ENCODE measurements around the gene NETO2. TPM values are rescaled to one million over a fixed set of nuclear protein-coding genes. Genes with fewer than 3 reads are reported as not detected.

NETO2 gene
- total and polyA plus RNA-seq, 2 donors (not counting 3 experiments of a cell fraction or from before 2014, with no cell fraction given): 18.4 to 24.8 TPM

DNA sequence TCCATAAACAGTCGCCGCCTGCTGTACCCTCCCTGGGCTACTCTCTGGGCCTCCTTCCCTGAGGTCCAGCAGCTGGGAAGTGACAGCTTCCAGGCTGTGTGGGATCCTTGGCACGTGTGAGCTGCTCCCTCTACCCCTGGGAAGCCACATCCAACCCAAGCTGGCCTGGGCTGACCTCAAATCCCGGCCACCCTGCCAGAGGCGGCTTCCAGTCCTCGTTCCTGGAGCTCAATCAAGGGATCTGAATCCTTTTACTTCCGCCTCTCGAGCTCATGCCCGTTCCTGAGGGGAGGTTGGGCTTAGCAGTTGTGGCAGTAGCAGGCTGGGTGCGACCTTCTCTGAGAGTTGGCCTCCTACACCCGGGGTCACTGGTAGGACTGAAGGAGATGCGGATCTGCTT lies 82.5 kb downstream of the NETO2 start:
- no peaks in the 10 kb centered on the region for H3K27me3 ChIP-seq (ENCODE audit: control insufficient read depth in 2 of 2, insufficient read depth in 2 of 2, low read length in 2 of 2)
- DNase-seq (ENCODE audit: low read depth, low spot score): no peak
- no peaks in the 10 kb centered on the region for H3K4me1 ChIP-seq (ENCODE audit: control insufficient read depth, extremely low read depth, insufficient read depth, low read length)
- no peak overlapping the region for H3K27ac ChIP-seq (ENCODE audit: insufficient read depth, low read depth, low read length)
- H3K4me2 ChIP-seq (ENCODE audit: insufficient read depth, low read length): no peak overlapping the region
- FAIRE-seq: no peak
- ChIA-PET CTCF (interaction anchor here (1.2 to 1.8 kb wide), 5 partner anchors 14 to 994 kb away, joined by 3 to 5 read pairs (median 3); partner anchors contain the start of gene NETO2), POLR2A (no interaction called here)
- no peaks in the 10 kb centered on the region for H3K36me3 ChIP-seq (ENCODE audit: control insufficient read depth in 2 of 2, extremely low read depth in 1 of 2, insufficient read depth in 2 of 2, low read length in 2 of 2)
- no TSS peak for BruUV-seq (replicated peaks)
- no peaks in the 10 kb centered on the region for H3K9me1 ChIP-seq (replicated peaks; ENCODE audit: control insufficient read depth, extremely low read depth, insufficient read depth, low read length)
- no peak overlapping the region for H2AFZ ChIP-seq (ENCODE audit: low read depth, low read length)
- H4K20me1 ChIP-seq (replicated peaks; ENCODE audit: control insufficient read depth, extremely low read depth, insufficient read depth, low read length): no peaks in the 10 kb centered on the region
- dilution Hi-C loops (cut with MboI; ENCODE audit: extremely low pct_ligation_motif_present, low sequenced_read_pairs) (no loop called here), intact Hi-C loops (cut with micrococcal nuclease) (no loop called here)
- H3K9me3 ChIP-seq (replicated peaks; ENCODE audit: control insufficient read depth, insufficient read depth, low read length): no peaks in the 10 kb centered on the region
- H3K4me3 ChIP-seq (replicated peaks in 1 of 3; ENCODE audit: insufficient read depth in 1 of 3, low read depth in 1 of 3, low read length in 3 of 3): no peak overlapping the region
- no peak overlapping the region for H3K9ac ChIP-seq (replicated peaks; ENCODE audit: extremely low read depth, insufficient read depth, low read length)
- TF ChIP-seq FOS (IDR thresholded peaks at IDR 0.05; ENCODE audit: borderline replicate concordance, insufficient read depth, low read length) (no peak), POLR2A (IDR thresholded peaks at IDR 0.05; ENCODE audit: low read depth, low read length) (no peak), POLR2AphosphoS5 (IDR thresholded peaks at IDR 0.05; ENCODE audit: insufficient read depth, low read depth, low read length) (no peak), GATA2 (IDR thresholded peaks at IDR 0.05; ENCODE audit: insufficient read depth, insufficient read length, low read depth, low read length) (no peak), MYC (IDR thresholded peaks at IDR 0.05; ENCODE audit: low read depth, low read length) (no peak)
- TF ChIP-seq, protein P1, sequence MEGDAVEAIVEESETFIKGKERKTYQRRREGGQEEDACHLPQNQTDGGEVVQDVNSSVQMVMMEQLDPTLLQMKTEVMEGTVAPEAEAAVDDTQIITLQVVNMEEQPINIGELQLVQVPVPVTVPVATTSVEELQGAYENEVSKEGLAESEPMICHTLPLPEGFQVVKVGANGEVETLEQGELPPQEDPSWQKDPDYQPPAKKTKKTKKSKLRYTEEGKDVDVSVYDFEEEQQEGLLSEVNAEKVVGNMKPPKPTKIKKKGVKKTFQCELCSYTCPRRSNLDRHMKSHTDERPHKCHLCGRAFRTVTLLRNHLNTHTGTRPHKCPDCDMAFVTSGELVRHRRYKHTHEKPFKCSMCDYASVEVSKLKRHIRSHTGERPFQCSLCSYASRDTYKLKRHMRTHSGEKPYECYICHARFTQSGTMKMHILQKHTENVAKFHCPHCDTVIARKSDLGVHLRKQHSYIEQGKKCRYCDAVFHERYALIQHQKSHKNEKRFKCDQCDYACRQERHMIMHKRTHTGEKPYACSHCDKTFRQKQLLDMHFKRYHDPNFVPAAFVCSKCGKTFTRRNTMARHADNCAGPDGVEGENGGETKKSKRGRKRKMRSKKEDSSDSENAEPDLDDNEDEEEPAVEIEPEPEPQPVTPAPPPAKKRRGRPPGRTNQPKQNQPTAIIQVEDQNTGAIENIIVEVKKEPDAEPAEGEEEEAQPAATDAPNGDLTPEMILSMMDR (IDR thresholded peaks at IDR 0.05; ENCODE audit: extremely low read depth in 1 of 2, insufficient read depth in 1 of 2, low read depth in 1 of 2, low read length in 2 of 2): no peak
- TF ChIP-seq, protein P2, sequence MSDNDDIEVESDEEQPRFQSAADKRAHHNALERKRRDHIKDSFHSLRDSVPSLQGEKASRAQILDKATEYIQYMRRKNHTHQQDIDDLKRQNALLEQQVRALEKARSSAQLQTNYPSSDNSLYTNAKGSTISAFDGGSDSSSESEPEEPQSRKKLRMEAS (IDR thresholded peaks at IDR 0.05; ENCODE audit: insufficient read depth, insufficient read length): no peak
- H3K79me2 ChIP-seq (ENCODE audit: control insufficient read depth, insufficient read depth, low read length): no peaks in the 10 kb centered on the region

Data from endothelial cell of umbilical vein (primary cell).